NCI-H2029 treated with DMSO at 0.1 percent for 48 hours (cell line): ENCODE results near the gene SNAP23.
A peak's percentile ranks its signal among the peaks of the same experiment; 100 is the strongest.

Experiments
- DNase-seq: peaks from one replicate; lab custom pipeline; 2025; lab: John Stamatoyannopoulos, UW

The SNAP23 gene

DNA sequence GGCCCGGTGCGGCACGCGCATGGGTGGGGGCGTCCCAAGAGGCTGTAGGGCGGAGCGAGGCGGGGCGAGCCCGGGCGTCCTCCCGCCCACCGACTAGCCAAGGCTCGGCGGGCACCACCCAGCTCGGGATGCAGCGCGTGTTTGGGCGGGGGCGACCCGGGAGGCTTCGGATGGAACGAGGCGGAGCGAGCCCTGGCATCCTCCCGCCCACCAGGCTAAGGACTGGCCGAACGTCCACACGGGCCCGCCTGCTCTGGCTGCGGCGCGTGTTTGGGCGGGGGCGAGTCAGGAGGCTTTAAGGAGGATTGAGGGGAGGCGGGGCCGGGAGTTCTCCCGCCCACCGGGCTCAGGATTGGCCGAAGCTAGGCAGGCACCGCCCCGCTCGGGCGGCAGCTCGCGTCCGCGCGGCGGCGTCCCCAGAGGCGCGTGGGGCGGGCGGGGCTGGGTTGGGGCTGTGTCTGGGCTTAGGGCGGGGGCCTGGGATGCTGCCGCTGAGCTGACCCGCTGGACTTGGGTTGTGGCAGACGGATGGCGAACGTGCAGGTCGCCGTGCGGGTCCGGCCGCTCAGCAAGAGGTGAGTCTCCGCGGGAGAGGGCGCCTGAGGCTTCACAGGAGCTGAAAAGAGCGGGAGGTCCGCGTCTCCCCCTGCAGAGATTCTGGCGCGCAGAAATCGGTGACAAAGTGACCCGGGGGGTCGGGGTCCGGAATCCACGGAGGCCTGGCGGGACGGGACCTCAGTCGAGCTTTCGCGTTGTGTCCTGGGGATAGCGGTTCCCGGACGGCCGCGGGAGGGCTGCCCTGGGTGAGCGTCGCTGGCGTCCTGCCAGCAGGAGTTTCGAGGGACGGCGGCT, 80.0 kb downstream of the SNAP23 start, which contains the start of gene STARD9:
Gene STARD9, plus strand, starts transcription at position 419 of the 852 bp plus-strand sequence. Its CDS starts 110 bp downstream, at position 529.
- peak; percentile 54 for DNase-seq

DNA sequence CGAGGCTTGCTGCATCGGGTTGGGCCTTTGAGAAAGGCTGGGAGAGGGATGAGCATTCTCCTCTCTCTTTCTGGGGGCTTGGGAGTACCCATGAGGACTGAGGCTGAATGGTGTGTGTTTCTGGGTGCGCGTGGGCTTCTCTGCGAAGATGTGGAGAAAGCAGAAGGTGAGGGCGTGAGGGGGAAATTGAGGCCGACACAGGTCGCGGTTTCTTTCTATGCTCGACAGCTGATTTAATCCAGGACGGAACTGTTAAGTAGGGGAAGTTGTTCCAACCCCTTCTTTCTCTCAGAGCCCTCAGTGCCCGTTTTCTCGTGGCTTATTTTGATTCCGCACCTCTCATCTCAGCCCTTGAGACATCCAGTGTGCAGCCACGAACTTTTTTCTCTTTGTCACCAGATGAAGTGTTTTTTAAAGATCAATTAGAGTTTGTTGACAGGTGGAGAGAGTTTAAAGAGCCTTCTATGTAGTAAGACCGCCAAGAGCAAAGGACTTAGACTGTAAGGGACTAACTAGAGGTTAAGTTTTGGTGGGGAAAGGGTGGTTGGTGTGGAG, 80.7 kb downstream of the SNAP23 start:
- DNase-seq: no peak

GRCh38 chr15:42576776-42577175, 81.3 kb downstream of the SNAP23 start:
- no peak for DNase-seq

DNA sequence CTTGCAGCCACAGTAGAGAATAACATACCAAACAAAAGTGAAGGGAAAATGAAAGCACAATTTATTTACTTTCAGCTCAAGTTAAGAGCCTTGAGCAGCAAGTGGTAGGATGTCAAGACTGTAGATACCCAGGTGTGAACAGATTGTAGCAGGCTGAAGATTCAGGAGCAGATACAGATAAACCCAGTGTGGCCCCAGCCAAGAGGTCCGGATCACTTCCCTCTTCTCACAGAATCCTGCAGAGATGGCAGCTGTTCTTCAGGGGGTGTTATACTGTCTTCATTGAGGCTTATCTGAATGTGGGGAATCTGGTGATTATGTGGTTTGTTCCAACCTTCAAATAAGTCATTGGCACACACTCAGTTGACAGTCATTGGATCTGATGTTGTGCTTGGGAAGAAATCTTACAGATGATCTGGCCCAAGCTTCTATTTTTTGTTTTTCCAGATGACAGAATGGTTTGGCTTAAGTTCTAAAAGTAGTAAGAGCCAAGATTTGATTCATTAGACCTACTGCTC, 82.1 kb downstream of the SNAP23 start:
- DNase-seq: no peak

DNA sequence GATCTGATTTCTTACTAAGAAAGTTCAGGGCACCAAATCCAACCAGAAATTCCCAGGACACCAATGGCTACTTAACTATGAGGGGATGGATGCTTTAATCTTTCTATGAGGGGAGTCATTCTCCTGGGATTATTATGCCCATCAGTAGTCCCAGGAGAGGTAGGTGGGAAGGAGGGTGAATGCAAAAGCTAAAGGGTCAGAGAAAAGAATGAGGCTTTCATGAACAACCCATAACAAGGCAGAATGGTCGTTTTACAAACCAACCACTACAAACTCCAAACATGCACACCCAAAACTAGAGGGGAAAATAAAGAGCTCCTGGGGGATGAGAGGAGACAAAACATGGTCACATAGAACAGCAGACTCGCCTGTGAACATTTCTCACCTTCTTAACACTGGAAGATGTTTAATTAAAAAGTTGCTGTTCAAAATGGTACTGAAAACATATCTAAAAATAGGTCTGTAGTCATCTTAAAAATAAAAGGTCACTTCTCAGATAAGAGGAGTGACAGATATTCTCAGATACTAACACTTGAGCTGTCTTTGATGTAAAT, 83.6 kb downstream of the SNAP23 start:
- DNase-seq: no peak

- DNase-seq: peak; percentile 11
Observed at GRCh38 chr15:42581272-42581730, 85.9 kb downstream of the SNAP23 start.
